Osteocyte (in vitro differentiated cells): ENCODE measurements around the gene CRYGN. TPM values are rescaled to one million over a fixed set of nuclear protein-coding genes. Genes with fewer than 3 reads are reported as not detected.

Source experiments
- DNase-seq: peaks from one replicate; pipeline ENCODE4 v3.0.0; 2021; ENCODE audit warnings: mixed read lengths; ENCODE audit not compliant: unreplicated experiment; ENCODE audit errors: extremely low spot score
- H3K27ac Mint-ChIP-seq: one replicate; pipeline ENCODE4 v1.8.0; 2021; ENCODE audit warnings: mild to moderate bottlenecking, mixed read lengths; ENCODE audit not compliant: unreplicated experiment
- H3K27me3 Mint-ChIP-seq: one replicate; pipeline ENCODE4 v1.8.0; 2021; ENCODE audit warnings: mixed read lengths; ENCODE audit not compliant: unreplicated experiment
- H3K36me3 Mint-ChIP-seq: one replicate; pipeline ENCODE4 v1.8.0; 2021; ENCODE audit warnings: mixed read lengths; ENCODE audit not compliant: unreplicated experiment
- H3K4me1 Mint-ChIP-seq: one replicate; pipeline ENCODE4 v1.8.0; 2021; ENCODE audit warnings: mixed read lengths; ENCODE audit not compliant: unreplicated experiment
- H3K4me3 Mint-ChIP-seq: one replicate; pipeline ENCODE4 v1.8.0; 2021; ENCODE audit warnings: mild to moderate bottlenecking, moderate library complexity, mixed read lengths; ENCODE audit not compliant: unreplicated experiment
- H3K9me3 Mint-ChIP-seq: one replicate; pipeline ENCODE4 v1.8.0; 2021; ENCODE audit warnings: mixed read lengths; ENCODE audit not compliant: unreplicated experiment
- CTCF ChIP-seq: fragments of 200-600 bp; sonication (generic); IDR thresholded peaks from 2 replicates; pipeline ENCODE4 v1.5.0; 2021; ENCODE audit warnings: antibody characterized with exemption, mild to moderate bottlenecking, moderate library complexity
- total RNA-seq: library from RNA; stranded (reverse); gene quantifications from 2 replicates; pipeline ENCODE4 v1.2.1, GENCODE V29; 2021

The CRYGN gene
- total RNA-seq, 1 donor from 2014 or later, result not detected

GRCh38 chr7:151400626-151401315 is 39.2 kb downstream of the CRYGN start:
- Mint-ChIP-seq H3K4me1 (peaks cover 41% of the 10 kb centered on the region), H3K27ac (no peak overlapping the region), H3K27me3 (peaks cover 9% of the 10 kb centered on the region), H3K36me3 (no peaks in the 10 kb centered on the region), H3K9me3 (no peaks in the 10 kb centered on the region), H3K4me3 (no peak overlapping the region)
- DNase-seq, result no peak
- no peak for TF ChIP-seq CTCF

- DNase-seq, result no peak
- peaks cover 39% of the 10 kb centered on the region for H3K4me1 Mint-ChIP-seq
- H3K27ac Mint-ChIP-seq, result no peak overlapping the region
- H3K4me3 Mint-ChIP-seq, result no peak overlapping the region
- no peak for TF ChIP-seq CTCF
- H3K27me3 Mint-ChIP-seq, result peaks cover 7% of the 10 kb centered on the region
- no peaks in the 10 kb centered on the region for H3K36me3 Mint-ChIP-seq
- no peaks in the 10 kb centered on the region for H3K9me3 Mint-ChIP-seq
Observed at GRCh38 chr7:151399906-151400305, 40.0 kb downstream of the CRYGN start.

- DNase-seq, result no peak
- H3K9me3 Mint-ChIP-seq, result no peaks in the 10 kb centered on the region
- H3K36me3 Mint-ChIP-seq, result no peaks in the 10 kb centered on the region
- no peak for TF ChIP-seq CTCF
- peaks cover 35% of the 10 kb centered on the region for H3K4me1 Mint-ChIP-seq
- H3K27me3 Mint-ChIP-seq, result peaks cover 7% of the 10 kb centered on the region
- no peak overlapping the region for H3K4me3 Mint-ChIP-seq
- H3K27ac Mint-ChIP-seq, result no peak overlapping the region
Observed at GRCh38 chr7:151399305-151399601, 40.7 kb downstream of the CRYGN start.

- no peak overlapping the region for H3K27ac Mint-ChIP-seq
- no peak for DNase-seq
- H3K27me3 Mint-ChIP-seq, result peaks cover 12% of the 10 kb centered on the region
- no peak for TF ChIP-seq CTCF
- peaks cover 29% of the 10 kb centered on the region for H3K4me1 Mint-ChIP-seq
- H3K4me3 Mint-ChIP-seq, result no peak overlapping the region
- no peaks in the 10 kb centered on the region for H3K36me3 Mint-ChIP-seq
- H3K9me3 Mint-ChIP-seq, result no peaks in the 10 kb centered on the region
Observed at GRCh38 chr7:151398446-151399304, 41.3 kb downstream of the CRYGN start.

GRCh38 chr7:151397026-151397425 is 42.9 kb downstream of the CRYGN start:
- Mint-ChIP-seq H3K9me3 (no peaks in the 10 kb centered on the region), H3K4me3 (no peak overlapping the region), H3K27ac (no peak overlapping the region), H3K27me3 (peaks cover 20% of the 10 kb centered on the region), H3K36me3 (no peaks in the 10 kb centered on the region), H3K4me1 (peaks cover 13% of the 10 kb centered on the region)
- DNase-seq, result no peak
- TF ChIP-seq CTCF, result no peak
